ENCODE data around the gene KCNIP4. TPM values are rescaled to one million over a fixed set of nuclear protein-coding genes. Genes with fewer than 3 reads are reported as not detected.
A peak's percentile ranks its signal among the peaks of the same experiment; 100 is the strongest.

Gene KCNIP4
- total RNA-seq, 1 donor, result not detected

GRCh38 chr4:20681271-20681670 lies 1267.3 kb downstream of the KCNIP4 start:
- Histone ChIP-seq H3K36me3 (ENCODE audit: insufficient read depth, low read length) (no peaks in the 10 kb centered on the region), H3K4me2 (ENCODE audit: insufficient read depth, low read length) (no peak overlapping the region), H3K4me1 (ENCODE audit: insufficient read depth, low read length) (peaks cover 10% of the 10 kb centered on the region), H3K27ac (ENCODE audit: low read depth, low read length) (no peak overlapping the region), H3K9me3 (ENCODE audit: low read depth, low read length) (no peaks in the 10 kb centered on the region), H3K79me2 (ENCODE audit: insufficient read depth, low read length) (no peaks in the 10 kb centered on the region), H3K4me3 (ENCODE audit: insufficient read depth, low read length) (no peak overlapping the region), H2AFZ (ENCODE audit: low read length) (no peak overlapping the region), H4K20me1 (ENCODE audit: insufficient read depth, low read length) (no peaks in the 10 kb centered on the region), H3K27me3 (ENCODE audit: insufficient read depth, low read length) (peaks cover 8% of the 10 kb centered on the region)
- DNase-seq (ENCODE audit: insufficient read length, low spot score, missing footprints), result no peak
- TF ChIP-seq CTCF (IDR thresholded peaks at IDR 0.05; ENCODE audit: extremely low read depth, low read depth, low read length), result no peak

- no peak for TF ChIP-seq CTCF (IDR thresholded peaks at IDR 0.05; ENCODE audit: extremely low read depth, low read depth, low read length)
- peaks cover 10% of the 10 kb centered on the region for H3K4me1 ChIP-seq (ENCODE audit: insufficient read depth, low read length)
- no peak overlapping the region for H3K27ac ChIP-seq (ENCODE audit: low read depth, low read length)
- no peaks in the 10 kb centered on the region for H4K20me1 ChIP-seq (ENCODE audit: insufficient read depth, low read length)
- peaks cover 8% of the 10 kb centered on the region for H3K27me3 ChIP-seq (ENCODE audit: insufficient read depth, low read length)
- no peak for DNase-seq (ENCODE audit: insufficient read length, low spot score, missing footprints)
- H3K79me2 ChIP-seq (ENCODE audit: insufficient read depth, low read length), result no peaks in the 10 kb centered on the region
- no peak overlapping the region for H3K4me2 ChIP-seq (ENCODE audit: insufficient read depth, low read length)
- no peaks in the 10 kb centered on the region for H3K36me3 ChIP-seq (ENCODE audit: insufficient read depth, low read length)
- H2AFZ ChIP-seq (ENCODE audit: low read length), result no peak overlapping the region
- no peaks in the 10 kb centered on the region for H3K9me3 ChIP-seq (ENCODE audit: low read depth, low read length)
- no peak overlapping the region for H3K4me3 ChIP-seq (ENCODE audit: insufficient read depth, low read length)
Measured at GRCh38 chr4:20680736-20681135, 1267.8 kb downstream of the KCNIP4 start.

- H3K27ac ChIP-seq (ENCODE audit: low read depth, low read length), result no peak overlapping the region
Measured at GRCh38 chr4:20679951-20680350, 1268.6 kb downstream of the KCNIP4 start.

More at GRCh38 chr4:20679951-20680350, 1268.6 kb downstream of the KCNIP4 start:
- no peak overlapping the region for H2AFZ ChIP-seq (ENCODE audit: low read length)
- no peaks in the 10 kb centered on the region for H3K9me3 ChIP-seq (ENCODE audit: low read depth, low read length)
- no peaks in the 10 kb centered on the region for H3K36me3 ChIP-seq (ENCODE audit: insufficient read depth, low read length)
- TF ChIP-seq CTCF (IDR thresholded peaks at IDR 0.05; ENCODE audit: extremely low read depth, low read depth, low read length), result no peak
- H3K4me2 ChIP-seq (ENCODE audit: insufficient read depth, low read length), result peak overlapping the region; percentile 45
- peaks cover 13% of the 10 kb centered on the region for H3K27me3 ChIP-seq (ENCODE audit: insufficient read depth, low read length)
- no peak overlapping the region for H3K4me3 ChIP-seq (ENCODE audit: insufficient read depth, low read length)
- H4K20me1 ChIP-seq (ENCODE audit: insufficient read depth, low read length), result no peaks in the 10 kb centered on the region
- DNase-seq (ENCODE audit: insufficient read length, low spot score, missing footprints), result peak; percentile 34
- no peaks in the 10 kb centered on the region for H3K79me2 ChIP-seq (ENCODE audit: insufficient read depth, low read length)
- H3K4me1 ChIP-seq (ENCODE audit: insufficient read depth, low read length), result peaks cover 10% of the 10 kb centered on the region
